Esophagus squamous epithelium (tissue), 4 donors: ENCODE results near the gene PSMD12.

ENCODE experiments used
- CTCF ChIP-seq, 6 experiments: fragments of 450-650 bp in 4 of 6; fragments of 200-600 bp in 2 of 6; sonication (generic) in 2 of 6; IDR thresholded peaks; one replicate each; pipeline ENCODE4 v1.5.1; 2016 to 2019; ENCODE audit warnings: antibody characterized with exemption in 6 of 6, mild to moderate bottlenecking in 4 of 6, moderate library complexity in 4 of 6
- POLR2A ChIP-seq, 4 donors: fragments of 450-650 bp; IDR thresholded peaks; one replicate each; pipeline ENCODE4 v1.6.1; 2017; ENCODE audit warnings: antibody characterized with exemption in 4 of 4, mild to moderate bottlenecking in 4 of 4, moderate library complexity in 3 of 4

GRCh38 chr17:67385122-67385988 lies 19.0 kb upstream of the PSMD12 start:
- no peak for TF ChIP-seq CTCF (IDR thresholded peaks at IDR 0.05)
- no peak for TF ChIP-seq POLR2A (IDR thresholded peaks at IDR 0.05)
